SW480 (cell line): ENCODE data around the gene RAI14.
A peak's percentile ranks its signal among the peaks of the same experiment; 100 is the strongest.

Source experiments
- DNase-seq: peaks from one replicate; pipeline ENCODE4 v3.0.0-alpha.2; 2016; ENCODE audit warnings: low spot score

RAI14 gene

GRCh38 chr5:34854459-34855174, 198.5 kb downstream of the RAI14 start:
- DNase-seq = peak; percentile 20

GRCh38 chr5:34857161-34857560, 201.0 kb downstream of the RAI14 start:
- no peak for DNase-seq

GRCh38 chr5:34857894-34858293, 201.8 kb downstream of the RAI14 start:
- no peak for DNase-seq

GRCh38 chr5:34858790-34859189, 202.7 kb downstream of the RAI14 start:
- DNase-seq = no peak

- DNase-seq = no peak
Measured at GRCh38 chr5:34859253-34859652, 203.1 kb downstream of the RAI14 start.

- no peak for DNase-seq
Measured at GRCh38 chr5:34863946-34864345, 207.8 kb downstream of the RAI14 start.

GRCh38 chr5:34865091-34865490, 209.0 kb downstream of the RAI14 start:
- DNase-seq = no peak

GRCh38 chr5:34866989-34867471, 210.9 kb downstream of the RAI14 start:
- DNase-seq = no peak

GRCh38 chr5:34867660-34868059, 211.5 kb downstream of the RAI14 start:
- no peak for DNase-seq

GRCh38 chr5:34868791-34869190, 212.7 kb downstream of the RAI14 start:
- no peak for DNase-seq

GRCh38 chr5:34869256-34869655, 213.1 kb downstream of the RAI14 start:
- DNase-seq = no peak

- no peak for DNase-seq
Measured at GRCh38 chr5:34870382-34870781, 214.3 kb downstream of the RAI14 start.

- no peak for DNase-seq
Measured at GRCh38 chr5:34876275-34876674, 220.1 kb downstream of the RAI14 start.

GRCh38 chr5:34881246-34881645, 225.1 kb downstream of the RAI14 start:
- DNase-seq = no peak
